Psoas muscle (tissue), 8 donors: ENCODE measurements around the gene DRC1. TPM values are rescaled to one million over a fixed set of nuclear protein-coding genes. Genes with fewer than 3 reads are reported as not detected.
"Not testable (repeated sequence)": the region's sequence is repeated elsewhere in the genome, so short reads cannot be mapped to it uniquely, and the experiment has no call there.

Experiments
- ATAC-seq, 4 donors: fragments of 200-7000 bp; cut with Tn5 transposase; one replicate each; pipeline ENCODE4 v1.9.1; 2020; ENCODE audit warnings: moderate library complexity in 3 of 4, mild to moderate bottlenecking in 2 of 4
- DNase-seq, 2 donors: peaks; one replicate each; pipeline ENCODE4 v3.0.0-alpha.2; 2020
- H3K27ac ChIP-seq: fragments of 200-600 bp; one replicate; pipeline ENCODE4 v1.8.0; 2022
- H3K27me3 ChIP-seq, 3 donors: fragments of 200-600 bp in 1 of 3; one replicate each; pipeline versions ENCODE4 v1.6.1 to v1.8.0; 2013 to 2022; ENCODE audit warnings: low read length in 2 of 3, mild to moderate bottlenecking in 2 of 3, moderate library complexity in 1 of 3; ENCODE audit not compliant: insufficient read depth in 3 of 3
- H3K36me3 ChIP-seq, 2 donors: fragments of 200-600 bp in 1 of 2; one replicate each; pipeline versions ENCODE4 v1.6.1 to v1.8.0; 2013 to 2022; ENCODE audit warnings: low read depth in 1 of 2, mild to moderate bottlenecking in 1 of 2, moderate library complexity in 1 of 2; ENCODE audit not compliant: insufficient read depth in 1 of 2
- H3K4me1 ChIP-seq: fragments of 200-600 bp; one replicate; pipeline ENCODE4 v1.8.0; 2022
- H3K4me3 ChIP-seq: fragments of 200-600 bp; one replicate; pipeline ENCODE4 v1.8.0; 2022; ENCODE audit warnings: mild to moderate bottlenecking
- H3K9me3 ChIP-seq: fragments of 200-600 bp; one replicate; pipeline ENCODE4 v1.8.0; 2022
- WGBS, 3 donors: extraction: QIAGEN DNeasy Blood & Tissue Kit; methylation state at CpG; one replicate each; pipeline versions ENCODE4 v1.1.6 to v1.1.7; 2013; 5-methylcytosine and 5-hydroxymethylcytosine counted together
- intact Hi-C, 2 donors: fragments of 100-400 bp; cut with DNase I; formaldehyde crosslinking; loops; one replicate each; pipeline versions ENCODE4 v1.11.0 to v1.14.2; 2022
- polyA plus RNA-seq, 3 donors: library from polyadenylated mRNA; stranded (reverse); fragments of 200-250 nt; gene quantifications; one replicate each; pipeline ENCODE4 v1.2.3, GENCODE V29; 2013
- total RNA-seq, 4 donors: library from RNA; stranded (reverse); fragmentation: NEBNext Ultra II Directional in 2 of 4; extraction: Animal tissue kit (Norgen Biotek cat#: 25700) in 2 of 4; gene quantifications; one replicate each; pipeline versions ENCODE4 v1.2.1 to v1.2.4, GENCODE V29; 2021 to 2023
- TF ChIP-seq, protein P1 (sequence below): fragments of 200-600 bp; IDR thresholded peaks from one replicate; pipeline ENCODE4 v1.8.0; 2022; ENCODE audit warnings: antibody characterized with exemption
- donor health status: healthy with polysubstance abuse.
- donor health status: DM: no; HTN: no; CAD: no; lungs with moderate emphysema.
- donor health status: Bipolar disorder and iron deficiency.
- donor health status: healthy.
- donor health status: DM: yes; HTN: yes; CAD: no.
- donor health status: DM: no; HTN: no; CAD: no.
- donor health status: DM: no; HTN: no; CAD: no.
- donor health status: DM: yes; HTN: yes; CAD: no.

Gene DRC1
- total and polyA plus RNA-seq, 7 donors, result 0.04 to 0.15 (median 0.08) TPM; not detected in 3

DNA sequence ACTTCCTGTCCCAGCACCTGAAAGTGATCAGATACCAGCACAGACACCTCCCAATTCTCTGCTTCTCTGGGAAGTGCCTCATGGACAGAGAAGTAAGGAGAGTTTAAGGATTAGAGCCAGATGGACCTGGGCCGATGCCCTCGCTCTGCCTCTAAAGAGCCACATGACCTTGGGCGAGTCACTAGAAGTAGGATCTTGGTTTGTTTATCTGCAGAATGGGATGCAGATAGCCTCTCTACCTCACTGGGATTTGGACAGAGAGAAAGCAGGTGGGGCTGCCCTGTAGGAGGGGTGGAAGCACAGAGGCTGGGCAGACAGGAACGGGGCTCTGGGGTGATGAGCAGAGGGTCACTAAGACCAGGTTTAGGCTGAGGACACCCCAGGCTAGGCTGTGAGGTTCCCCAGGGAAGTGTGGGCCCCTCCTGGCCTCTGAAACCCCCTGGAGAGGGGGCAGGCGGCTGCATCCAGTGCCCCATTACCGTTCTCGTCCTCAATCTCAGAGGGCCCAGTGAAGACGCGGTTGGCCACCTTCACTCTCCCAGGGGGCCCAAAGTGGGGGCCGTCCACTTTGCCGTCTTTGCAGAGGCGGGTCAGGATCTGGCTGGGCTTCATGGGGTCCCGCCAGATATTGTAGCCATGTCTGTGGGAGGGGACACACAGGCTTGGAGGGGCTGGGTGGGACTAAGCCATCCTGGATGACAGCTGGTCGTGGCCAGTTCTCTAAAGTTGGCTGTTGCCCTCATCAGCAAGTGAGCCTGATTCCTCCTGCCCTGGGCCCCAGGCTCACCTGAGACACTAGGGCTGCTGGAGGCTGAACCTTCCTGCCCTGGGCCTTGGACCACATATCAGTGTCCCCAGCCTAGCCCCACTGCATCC lies 62.9 kb downstream of the DRC1 start:
- peak in 1 of 2 donors; percentile 42 for DNase-seq
- 87 to 92% (median 88%) methylated on average over 14 of the region's 14 CpGs for WGBS, 3 donors

DNA sequence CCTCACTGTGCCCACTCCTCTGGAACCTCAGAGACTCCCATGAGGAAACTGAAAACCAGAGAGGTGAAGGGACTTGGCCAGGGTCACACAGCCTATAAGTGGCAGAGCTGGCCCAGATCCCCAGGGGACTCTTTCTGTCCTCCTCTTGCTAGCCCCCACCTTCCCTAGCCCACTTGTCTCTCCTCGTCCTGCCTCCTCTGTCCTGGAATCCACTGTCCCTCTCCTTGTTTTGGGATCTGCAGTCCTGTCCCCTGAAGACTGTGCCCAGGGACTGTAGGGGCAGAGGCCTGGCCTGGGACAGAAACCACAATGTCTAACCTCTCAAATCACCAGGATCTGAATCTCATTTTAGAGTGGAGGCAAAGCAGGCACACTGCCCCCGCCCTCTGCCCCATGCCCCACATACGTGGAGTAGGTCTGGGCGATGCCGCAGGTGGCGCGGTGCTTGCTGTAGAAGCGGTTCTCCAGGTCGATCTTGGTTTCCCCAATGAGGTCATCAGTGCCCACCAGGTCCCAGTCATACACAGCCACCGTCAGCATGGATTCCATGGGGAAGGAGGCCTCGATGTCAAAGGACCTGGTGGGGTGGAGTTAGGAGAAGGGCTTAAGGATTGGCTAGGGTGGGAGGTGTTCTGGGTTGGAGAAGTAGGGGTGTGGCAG lies 63.7 kb downstream of the DRC1 start:
- Histone ChIP-seq H3K4me1 (peaks cover 12% of the 10 kb centered on the region), H3K27me3 (no peaks in the 10 kb centered on the region), H3K9me3 (peaks cover 8% of the 10 kb centered on the region), H3K4me3 (no peak overlapping the region), H3K36me3 (no peaks in the 10 kb centered on the region), H3K27ac (no peak overlapping the region)
- intact Hi-C loops, result loop anchor here (5.0 to 10.0 kb wide), 2 partner anchors 111 to 233 kb away; no protein-coding TSS in a partner anchor
- ATAC-seq (no peak), DNase-seq (peak in 1 of 2 donors; percentile 30)
- 90 to 96% (median 93%) methylated on average over 11 of the region's 11 CpGs for WGBS, 3 donors
- TF ChIP-seq, protein P1, sequence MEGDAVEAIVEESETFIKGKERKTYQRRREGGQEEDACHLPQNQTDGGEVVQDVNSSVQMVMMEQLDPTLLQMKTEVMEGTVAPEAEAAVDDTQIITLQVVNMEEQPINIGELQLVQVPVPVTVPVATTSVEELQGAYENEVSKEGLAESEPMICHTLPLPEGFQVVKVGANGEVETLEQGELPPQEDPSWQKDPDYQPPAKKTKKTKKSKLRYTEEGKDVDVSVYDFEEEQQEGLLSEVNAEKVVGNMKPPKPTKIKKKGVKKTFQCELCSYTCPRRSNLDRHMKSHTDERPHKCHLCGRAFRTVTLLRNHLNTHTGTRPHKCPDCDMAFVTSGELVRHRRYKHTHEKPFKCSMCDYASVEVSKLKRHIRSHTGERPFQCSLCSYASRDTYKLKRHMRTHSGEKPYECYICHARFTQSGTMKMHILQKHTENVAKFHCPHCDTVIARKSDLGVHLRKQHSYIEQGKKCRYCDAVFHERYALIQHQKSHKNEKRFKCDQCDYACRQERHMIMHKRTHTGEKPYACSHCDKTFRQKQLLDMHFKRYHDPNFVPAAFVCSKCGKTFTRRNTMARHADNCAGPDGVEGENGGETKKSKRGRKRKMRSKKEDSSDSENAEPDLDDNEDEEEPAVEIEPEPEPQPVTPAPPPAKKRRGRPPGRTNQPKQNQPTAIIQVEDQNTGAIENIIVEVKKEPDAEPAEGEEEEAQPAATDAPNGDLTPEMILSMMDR, result no peak

More for the DNA sequence above, 62.9 kb downstream of the DRC1 start:
- no peak overlapping the region for H3K27ac ChIP-seq
- H3K27me3 ChIP-seq, result no peaks in the 10 kb centered on the region
- intact Hi-C loops, result loop anchor here (5.0 to 10.0 kb wide), 2 partner anchors 110 to 232 kb away; no protein-coding TSS in a partner anchor
- TF ChIP-seq, protein P1, result no peak
- H3K9me3 ChIP-seq, result peaks cover 8% of the 10 kb centered on the region
- no peak overlapping the region for H3K4me3 ChIP-seq
- no peaks in the 10 kb centered on the region for H3K36me3 ChIP-seq
- peaks cover 12% of the 10 kb centered on the region for H3K4me1 ChIP-seq
- ATAC-seq, result no peak

DNA sequence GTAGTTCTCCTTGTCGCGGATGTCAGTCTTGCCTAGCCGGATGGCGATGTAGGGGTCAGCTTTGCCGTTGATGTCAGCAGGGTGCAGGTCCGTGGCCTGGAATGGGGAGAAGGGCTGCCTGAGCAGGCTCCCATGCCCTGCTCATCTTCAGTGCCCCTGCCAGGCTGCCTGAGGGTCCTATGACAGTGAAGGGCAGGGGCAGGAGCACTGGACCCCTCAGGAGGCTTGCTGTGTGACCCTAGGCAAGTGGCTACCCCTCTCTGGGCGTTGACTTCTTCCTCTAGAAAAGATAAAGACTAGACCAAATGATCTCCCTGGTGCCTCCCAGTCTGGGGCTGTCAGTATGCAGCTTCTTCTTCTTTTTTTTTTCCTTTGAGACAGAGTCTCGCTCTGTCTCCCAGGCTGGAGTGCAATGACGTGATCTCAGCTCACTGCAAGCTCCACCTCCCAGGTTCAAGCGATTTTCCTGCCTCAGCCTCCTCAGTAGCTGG lies 64.3 kb downstream of the DRC1 start:
- Histone ChIP-seq H3K9me3 (peaks cover 8% of the 10 kb centered on the region), H3K36me3 (no peaks in the 10 kb centered on the region), H3K4me1 (peaks cover 12% of the 10 kb centered on the region), H3K4me3 (no peak overlapping the region), H3K27me3 (no peaks in the 10 kb centered on the region), H3K27ac (no peak overlapping the region)
- DNase-seq (no peak), ATAC-seq (no peak)
- TF ChIP-seq, protein P1, result no peak
- intact Hi-C loops, result loop anchor here (5.0 to 10.0 kb wide), 2 partner anchors 111 to 234 kb away; no protein-coding TSS in a partner anchor
- 88 to 94% (median 94%) methylated on average over 10 of the region's 10 CpGs for WGBS, 3 donors

DNA sequence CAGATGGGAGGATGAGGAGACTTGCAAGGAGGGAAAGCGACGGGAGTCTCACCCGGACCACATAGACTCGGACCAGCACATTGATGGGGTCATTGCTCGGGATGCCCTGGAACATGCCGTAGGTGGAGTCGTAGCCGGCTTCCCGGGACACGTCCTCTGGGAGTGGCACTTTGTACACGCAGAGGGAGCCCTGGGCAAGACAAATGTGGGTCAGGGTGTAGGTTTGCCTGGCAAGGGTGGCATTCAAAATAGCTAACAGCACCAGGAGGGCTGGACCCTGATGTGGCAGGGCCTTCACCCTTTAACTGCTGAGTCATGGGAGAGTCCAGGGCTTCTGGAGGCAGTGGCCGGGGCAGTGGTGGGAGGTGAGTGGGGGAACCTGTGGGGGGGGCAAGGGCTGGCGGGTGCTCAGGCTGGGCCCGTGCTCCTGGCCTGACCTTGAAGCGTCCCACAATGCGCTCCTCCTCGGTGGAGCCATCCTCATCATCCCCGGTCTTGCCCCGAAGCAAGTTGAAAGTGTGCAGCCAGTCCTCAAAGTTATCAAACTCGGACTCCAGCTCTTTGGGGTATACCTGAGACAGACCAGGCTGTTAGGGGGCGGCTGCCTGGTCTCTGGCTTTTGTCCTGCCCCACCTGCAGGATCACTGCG lies 65.1 kb downstream of the DRC1 start:
- DNase-seq, result peak in 1 of 2 donors; percentile 52
- 57 to 77% (median 72%) methylated on average over 22 of the region's 22 CpGs for WGBS, 3 donors
- peak; percentile 31 to 58 (median 52) for ATAC-seq
- intact Hi-C loops, result loop anchor here (5.0 to 10.0 kb wide), 2 partner anchors 112 to 234 kb away; no protein-coding TSS in a partner anchor
- Histone ChIP-seq H3K27ac (no peak overlapping the region), H3K27me3 (no peaks in the 10 kb centered on the region), H3K36me3 (no peaks in the 10 kb centered on the region), H3K4me1 (peaks cover 12% of the 10 kb centered on the region), H3K4me3 (no peak overlapping the region), H3K9me3 (peaks cover 8% of the 10 kb centered on the region)
- TF ChIP-seq, protein P1, result no peak

DNA sequence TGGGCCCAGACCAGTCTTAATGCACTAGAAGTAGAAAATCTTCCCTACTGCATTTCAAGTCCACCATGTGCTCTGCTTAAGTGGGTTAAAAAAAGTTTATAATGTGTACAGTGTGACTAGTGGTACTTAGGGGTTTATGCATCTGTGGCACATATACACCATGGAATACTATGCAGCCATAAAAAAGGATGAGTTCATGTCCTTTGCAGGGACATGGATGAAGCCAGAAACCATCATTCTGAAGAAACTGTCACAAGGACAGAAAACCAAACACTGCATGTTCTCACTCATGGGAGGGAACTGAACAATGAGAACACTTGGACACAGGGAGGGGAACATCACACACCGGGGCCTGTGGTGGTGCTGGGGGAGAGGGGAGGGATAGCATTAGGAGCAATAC lies 66.8 kb downstream of the DRC1 start:
- ATAC-seq, result not testable (repeated sequence)
- 94 to 100% (median 100%) methylated on average over 1 of the region's 1 CpG for WGBS, 3 donors
- intact Hi-C loops, result loop anchor here (5.0 to 10.0 kb wide), 2 partner anchors 114 to 236 kb away; no protein-coding TSS in a partner anchor

More for the DNA sequence above, 66.8 kb downstream of the DRC1 start:
- not testable (repeated sequence) for H3K4me3 ChIP-seq, DNase-seq, H3K36me3 ChIP-seq, H3K9me3 ChIP-seq, H3K27ac ChIP-seq, H3K27me3 ChIP-seq, H3K4me1 ChIP-seq
